Measurements from ENCODE around the gene ESRRB.

Gene ESRRB

GRCh38 chr14:76394569-76394968, 18.6 kb downstream of the ESRRB start:
- no peak overlapping the region for H3K4me3 ChIP-seq (ENCODE audit: low read length)
- no peak for DNase-seq (ENCODE audit: low read depth, low spot score)

DNA sequence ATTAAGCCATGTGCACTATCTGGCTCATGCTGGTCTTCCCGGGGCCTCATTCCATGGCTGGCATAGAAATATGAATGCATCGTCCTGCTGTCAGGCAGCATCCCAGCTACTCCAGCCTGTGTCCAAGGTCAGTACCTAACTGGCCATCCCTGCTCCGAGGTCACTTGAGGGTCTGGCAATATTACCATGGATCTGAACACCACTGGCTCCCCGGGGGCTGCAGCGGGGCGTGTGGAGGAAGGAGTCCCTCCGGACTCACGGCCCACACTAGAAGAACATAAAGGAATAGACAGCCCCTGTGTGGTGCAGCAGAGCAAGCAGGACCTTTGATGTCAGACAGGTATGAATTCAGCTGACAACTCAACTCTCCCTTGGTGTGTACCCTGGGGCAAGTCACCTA, 19.2 kb downstream of the ESRRB start:
- no peak for DNase-seq (ENCODE audit: low read depth, low spot score)
- no peak overlapping the region for H3K4me3 ChIP-seq (ENCODE audit: low read length)

GRCh38 chr14:76396714-76397187, 20.8 kb downstream of the ESRRB start:
- no peak for DNase-seq (ENCODE audit: low read depth, low spot score)
- no peak overlapping the region for H3K4me3 ChIP-seq (ENCODE audit: low read length)

DNA sequence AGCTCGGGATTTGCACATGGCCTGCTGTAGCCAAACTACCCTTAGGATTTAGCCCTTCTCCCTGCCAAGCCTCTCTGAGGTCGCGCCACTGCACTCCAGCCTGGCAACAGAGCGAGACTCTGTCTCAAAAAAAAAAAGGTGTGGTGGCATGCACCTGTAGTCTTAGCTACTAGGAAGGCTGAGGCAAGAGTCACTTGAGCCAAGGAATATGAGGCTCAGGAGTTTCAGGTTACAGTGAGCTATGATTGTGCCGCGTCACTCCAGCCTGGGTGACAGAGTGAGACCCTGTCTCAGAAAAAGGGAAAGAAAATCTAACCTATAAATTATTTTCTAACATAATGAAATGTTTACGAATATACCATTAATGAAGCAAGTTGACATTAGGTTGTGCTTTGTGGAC, 29.7 kb downstream of the ESRRB start:
- DNase-seq (ENCODE audit: low read depth, low spot score), result no peak
- H3K4me3 ChIP-seq (ENCODE audit: low read length), result no peak overlapping the region

DNA sequence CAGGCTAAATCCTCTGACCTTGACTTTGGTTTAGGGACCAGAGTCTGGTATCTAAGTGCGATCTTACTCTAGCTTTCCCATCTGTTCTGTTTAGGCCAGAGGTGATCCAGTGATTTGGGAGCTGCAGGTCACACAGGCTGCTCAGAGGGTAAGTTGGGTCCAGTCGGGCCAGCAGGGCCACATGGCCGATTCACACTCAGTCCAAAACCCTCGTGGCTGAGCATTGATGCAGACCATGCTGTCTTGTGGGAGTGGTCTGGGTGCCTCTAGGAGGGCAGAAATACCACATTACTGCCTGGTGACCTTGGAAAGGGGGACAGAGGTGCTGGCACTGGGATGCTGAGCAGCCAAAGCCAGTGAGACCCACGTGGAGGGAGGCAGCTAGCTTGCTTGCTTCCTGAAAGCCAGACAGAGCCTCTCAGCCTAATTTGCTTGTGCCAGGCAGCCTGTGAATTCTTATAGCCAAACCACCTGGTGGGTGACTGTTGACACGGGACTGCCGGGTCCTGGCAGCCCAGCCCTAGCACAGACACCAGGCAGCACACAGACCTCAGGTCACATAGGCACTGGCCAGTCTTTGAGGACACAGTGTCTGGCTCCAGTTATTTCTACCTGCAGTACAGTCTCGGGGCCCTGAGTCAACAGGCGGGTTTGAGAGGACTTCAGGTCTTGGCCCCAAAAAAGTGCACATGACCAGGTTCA, 31.7 kb downstream of the ESRRB start:
- no peak overlapping the region for H3K4me3 ChIP-seq (ENCODE audit: low read length)
- DNase-seq (ENCODE audit: low read depth, low spot score), result no peak

- DNase-seq (ENCODE audit: low read depth, low spot score), result no peak
- no peak overlapping the region for H3K4me3 ChIP-seq (ENCODE audit: low read length)
These were observed 32.9 kb downstream of the ESRRB start for GRCh38 chr14:76408877-76409276.

DNA sequence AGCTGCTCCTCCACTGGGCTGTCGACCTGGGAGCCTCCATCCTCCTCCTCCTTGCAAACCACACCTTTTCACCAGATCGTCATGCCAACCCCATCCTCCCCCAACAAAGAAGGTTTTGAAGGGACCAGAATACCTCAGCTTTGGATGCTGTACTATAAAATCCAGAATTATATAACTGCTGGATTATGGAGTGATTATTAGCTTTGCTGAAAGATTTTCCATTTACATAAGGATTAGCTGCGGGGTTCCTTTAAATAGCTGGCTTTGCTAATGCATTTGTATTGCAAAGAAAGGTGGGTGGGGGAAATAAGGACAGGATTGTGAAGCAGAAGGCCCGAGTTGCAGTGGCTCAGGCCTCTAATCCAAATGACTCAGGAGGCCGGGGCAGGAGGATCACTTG, 36.6 kb downstream of the ESRRB start:
- no peak for DNase-seq (ENCODE audit: low read depth, low spot score)
- no peak overlapping the region for H3K4me3 ChIP-seq (ENCODE audit: low read length)

DNA sequence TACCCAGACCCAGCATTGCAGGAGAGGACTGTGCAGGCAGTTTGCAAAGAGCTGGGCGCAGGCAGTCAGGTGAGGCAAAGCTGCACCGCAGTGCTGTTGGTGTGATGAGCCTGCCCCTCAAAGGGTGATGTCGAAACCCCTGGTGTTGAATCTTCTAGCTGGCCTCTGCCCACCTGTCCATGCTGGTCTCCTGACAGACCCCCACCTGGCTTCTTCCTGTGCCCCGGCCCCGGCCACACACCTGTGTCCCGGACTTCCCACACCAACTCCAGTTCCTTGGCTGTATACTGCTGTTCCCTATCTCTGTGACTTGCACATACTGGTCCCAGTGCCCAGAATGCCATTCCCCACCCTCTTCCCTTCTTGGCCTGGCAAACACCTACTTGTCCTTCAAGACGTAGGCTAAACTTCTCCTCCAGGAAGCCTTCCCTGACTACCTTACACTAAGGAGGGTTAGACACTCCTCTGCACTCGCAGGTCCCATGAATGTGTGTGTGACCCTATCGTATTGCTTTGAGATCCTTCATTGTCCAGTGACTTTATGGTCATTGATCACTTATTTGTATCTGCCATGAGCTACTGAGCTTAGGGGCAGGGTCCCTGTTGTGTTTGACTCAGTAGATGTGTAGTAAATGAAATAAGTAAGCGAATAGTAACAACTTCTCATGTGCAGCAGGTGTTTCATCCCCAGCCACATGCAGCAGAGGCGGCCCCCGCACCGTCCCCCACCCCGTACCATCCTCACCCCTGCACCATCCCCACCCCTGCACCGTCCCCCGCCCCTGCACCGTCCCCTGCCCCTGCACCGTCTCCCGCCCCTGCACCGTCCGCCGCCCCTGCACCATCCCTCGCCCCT, 37.4 kb downstream of the ESRRB start:
- no peak overlapping the region for H3K4me3 ChIP-seq (ENCODE audit: low read length)
- DNase-seq (ENCODE audit: low read depth, low spot score), result no peak

DNA sequence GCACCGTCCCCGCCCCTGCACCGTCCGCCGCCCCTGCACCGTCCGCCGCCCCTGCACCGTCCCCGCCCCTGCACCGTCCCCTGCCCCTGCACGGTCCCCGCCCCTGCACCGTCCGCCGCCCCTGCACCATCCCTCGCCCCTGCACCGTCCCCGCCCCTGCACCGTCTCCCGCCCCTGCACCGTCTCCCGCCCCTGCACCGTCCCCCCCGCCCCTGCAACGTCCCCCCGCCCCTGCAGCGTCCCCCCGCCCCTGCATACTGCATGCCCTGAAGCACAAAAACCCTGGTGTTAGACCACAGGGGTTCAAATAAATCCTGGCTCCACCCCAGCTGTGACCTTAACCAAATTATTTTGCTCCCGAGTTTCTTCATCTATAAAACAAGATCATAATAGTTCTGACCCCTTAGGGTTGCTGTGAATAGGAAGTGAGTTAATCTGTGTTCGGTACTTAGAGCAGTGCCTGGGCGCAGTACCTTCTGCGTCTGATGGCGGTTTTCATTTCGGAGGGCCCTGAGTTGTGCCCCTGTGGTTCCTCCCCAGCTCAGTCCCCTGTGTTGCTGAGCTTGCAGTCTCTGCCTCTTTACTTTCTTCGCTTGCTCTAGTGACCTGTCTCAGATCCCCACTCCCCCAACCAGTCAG, 38.1 kb downstream of the ESRRB start:
- no peak for DNase-seq (ENCODE audit: low read depth, low spot score)
- no peak overlapping the region for H3K4me3 ChIP-seq (ENCODE audit: low read length)

DNA sequence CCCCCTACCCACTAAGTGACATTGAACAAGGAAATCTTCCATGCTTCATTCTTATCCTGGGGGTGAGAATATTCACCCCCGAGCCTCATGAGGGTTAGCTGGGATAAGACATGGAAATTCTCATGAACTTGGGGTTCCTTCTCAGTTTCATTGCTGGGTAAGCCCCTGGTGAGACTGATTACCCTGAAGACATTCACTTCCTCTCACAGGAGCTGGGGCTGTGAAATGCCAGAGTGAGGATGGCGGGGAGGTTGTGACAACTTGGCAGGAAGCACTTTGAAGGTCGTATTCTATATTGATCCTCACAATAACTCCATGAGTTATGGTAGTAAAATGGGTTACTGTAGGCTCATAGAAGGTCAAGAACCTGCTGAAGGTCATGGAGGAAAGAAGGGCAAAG, 43.5 kb downstream of the ESRRB start:
- no peak overlapping the region for H3K4me3 ChIP-seq (ENCODE audit: low read length)
- DNase-seq (ENCODE audit: low read depth, low spot score), result no peak

DNA sequence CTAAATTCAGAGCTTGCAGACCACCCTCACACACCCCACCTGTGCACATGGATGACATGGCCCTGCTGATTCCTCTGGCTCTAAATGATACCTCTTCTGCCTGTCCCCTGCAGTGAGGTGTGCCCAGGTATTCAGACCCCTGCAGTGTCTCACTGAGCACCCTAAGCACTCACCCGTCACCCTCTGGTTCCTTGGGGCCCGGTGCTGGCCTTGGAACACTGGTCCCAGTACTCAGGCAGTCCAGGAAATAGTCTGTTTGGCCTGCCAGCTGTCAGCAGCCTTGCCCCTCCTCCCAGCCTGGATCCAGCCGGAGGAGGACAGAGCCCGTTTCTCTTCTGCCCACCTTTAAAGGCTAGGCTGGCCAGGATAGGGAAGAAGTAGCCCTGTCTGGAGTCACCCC, 44.9 kb downstream of the ESRRB start:
- no peak overlapping the region for H3K4me3 ChIP-seq (ENCODE audit: low read length)

GRCh38 chr14:76421662-76422061, 45.7 kb downstream of the ESRRB start:
- no peak for DNase-seq (ENCODE audit: low read depth, low spot score)

More for the DNA sequence above, 44.9 kb downstream of the ESRRB start:
- DNase-seq (ENCODE audit: low read depth, low spot score), result no peak

GRCh38 chr14:76422662-76423061, 46.7 kb downstream of the ESRRB start:
- DNase-seq (ENCODE audit: low read depth, low spot score), result no peak
- no peak overlapping the region for H3K4me3 ChIP-seq (ENCODE audit: low read length)

More at GRCh38 chr14:76421662-76422061, 45.7 kb downstream of the ESRRB start:
- no peak overlapping the region for H3K4me3 ChIP-seq (ENCODE audit: low read length)

GRCh38 chr14:76423534-76423933, 47.6 kb downstream of the ESRRB start:
- no peak for DNase-seq (ENCODE audit: low read depth, low spot score)

GRCh38 chr14:76424359-76424758, 48.4 kb downstream of the ESRRB start:
- H3K4me3 ChIP-seq (ENCODE audit: low read length), result no peak overlapping the region
- DNase-seq (ENCODE audit: low read depth, low spot score), result no peak

More at GRCh38 chr14:76423534-76423933, 47.6 kb downstream of the ESRRB start:
- H3K4me3 ChIP-seq (ENCODE audit: low read length), result no peak overlapping the region

DNA sequence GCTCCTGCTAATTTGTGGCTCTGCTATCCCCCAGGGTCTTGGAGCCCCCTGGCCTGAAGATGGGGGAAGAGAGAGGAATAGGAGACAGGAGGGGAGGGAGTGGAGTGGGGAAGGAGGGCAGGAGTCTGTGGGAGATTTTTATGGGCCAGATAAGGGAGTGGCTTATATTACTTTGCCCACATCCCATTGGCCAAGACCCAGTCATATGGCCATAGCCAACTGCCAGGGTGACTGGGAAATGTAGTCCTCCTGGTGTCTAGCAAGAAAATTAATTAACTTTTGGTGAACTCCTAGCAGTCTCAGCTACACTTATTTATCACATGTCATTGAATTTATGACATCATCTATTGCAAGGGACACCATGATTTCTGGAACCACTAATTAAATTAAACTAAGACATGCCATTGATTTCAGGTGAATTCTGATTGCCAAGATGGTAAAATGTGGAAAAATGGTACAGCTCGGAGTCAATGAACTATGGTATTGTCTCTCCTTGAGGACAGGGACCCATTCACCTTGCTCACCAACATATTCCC, 50.3 kb downstream of the ESRRB start:
- H3K4me3 ChIP-seq (ENCODE audit: low read length), result no peak overlapping the region
- DNase-seq (ENCODE audit: low read depth, low spot score), result no peak

- no peak for DNase-seq (ENCODE audit: low read depth, low spot score)
- no peak overlapping the region for H3K4me3 ChIP-seq (ENCODE audit: low read length)
These were observed 52.7 kb downstream of the ESRRB start for GRCh38 chr14:76428611-76429010.

GRCh38 chr14:76430017-76430416, 54.1 kb downstream of the ESRRB start:
- H3K4me3 ChIP-seq (ENCODE audit: low read length), result no peak overlapping the region
- DNase-seq (ENCODE audit: low read depth, low spot score), result no peak

- no peak for DNase-seq (ENCODE audit: low read depth, low spot score)
- no peak overlapping the region for H3K4me3 ChIP-seq (ENCODE audit: low read length)
These were observed 54.6 kb downstream of the ESRRB start for GRCh38 chr14:76430475-76430980.
